AG04449 (cell line): Measurements from ENCODE around the gene ASPG.

ENCODE experiments used
- CTCF ChIA-PET: fragments of 350-600 bp; formaldehyde crosslinking; extraction: SDS; loops from one replicate; lab custom pipeline; 2021; ENCODE audit warnings: antibody characterized with exemption; lab: Yijun Ruan, JAX
- POLR2A ChIA-PET: fragments of 400-600, 350-600 bp; formaldehyde crosslinking; extraction: SDS; loops from one replicate; lab custom pipeline; 2020; ENCODE audit warnings: antibody characterized with exemption, inconsistent platforms; lab: Yijun Ruan, JAX
- DNase-seq: peaks from one replicate; pipeline ENCODE4 v3.0.0-alpha.2; 2010; ENCODE audit warnings: low read depth, low spot score
- H3K4me3 ChIP-seq: 2 replicates; pipeline ENCODE4 v1.5.1; 2011; ENCODE audit warnings: low read depth, mild to moderate bottlenecking, control low read depth, low read length
- CTCF ChIP-seq: IDR thresholded peaks from one replicate; pipeline ENCODE4 v1.5.1; 2011; ENCODE audit warnings: mild to moderate bottlenecking, moderate library complexity, low read length, control low read depth, inconsistent platforms; ENCODE audit not compliant: insufficient read depth; ENCODE audit errors: missing control alignments

The ASPG gene

GRCh38 chr14:104158827-104159798, 73.6 kb downstream of the ASPG start:
- CTCF ChIA-PET, result no interaction called here
- DNase-seq, result no peak
- POLR2A ChIA-PET, result no interaction called here

DNA sequence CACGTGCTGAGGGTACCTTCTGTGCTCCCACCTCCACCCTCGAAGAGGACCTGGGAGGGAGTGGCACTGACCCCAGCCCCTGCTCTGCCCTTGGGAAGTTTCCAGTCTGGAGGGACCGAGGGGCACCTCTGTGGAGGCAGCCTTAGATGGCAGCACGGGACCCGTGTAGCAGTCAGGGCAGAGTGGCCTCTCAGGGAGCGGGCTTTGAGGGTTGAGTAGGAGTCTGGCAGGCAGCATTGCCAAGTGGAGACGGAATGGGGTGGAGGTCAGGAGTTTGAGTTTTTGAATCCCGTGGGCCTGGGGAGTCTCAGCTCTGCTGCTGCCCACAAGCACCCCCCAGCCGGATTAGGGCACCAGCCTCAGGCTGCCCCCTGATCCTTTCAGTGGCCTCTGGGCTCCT, 74.5 kb downstream of the ASPG start:
- ChIA-PET POLR2A (no interaction called here), CTCF (no interaction called here)
- no peak for TF ChIP-seq CTCF
- DNase-seq, result no peak
- H3K4me3 ChIP-seq, result no peak overlapping the region

More at GRCh38 chr14:104158827-104159798, 73.6 kb downstream of the ASPG start:
- no peak for TF ChIP-seq CTCF
- H3K4me3 ChIP-seq, result no peak overlapping the region

- TF ChIP-seq CTCF, result no peak
- no peak overlapping the region for H3K4me3 ChIP-seq
- CTCF ChIA-PET, result no interaction called here
- POLR2A ChIA-PET, result no interaction called here
- DNase-seq, result no peak
Observed at GRCh38 chr14:104161602-104162367, 76.3 kb downstream of the ASPG start.

DNA sequence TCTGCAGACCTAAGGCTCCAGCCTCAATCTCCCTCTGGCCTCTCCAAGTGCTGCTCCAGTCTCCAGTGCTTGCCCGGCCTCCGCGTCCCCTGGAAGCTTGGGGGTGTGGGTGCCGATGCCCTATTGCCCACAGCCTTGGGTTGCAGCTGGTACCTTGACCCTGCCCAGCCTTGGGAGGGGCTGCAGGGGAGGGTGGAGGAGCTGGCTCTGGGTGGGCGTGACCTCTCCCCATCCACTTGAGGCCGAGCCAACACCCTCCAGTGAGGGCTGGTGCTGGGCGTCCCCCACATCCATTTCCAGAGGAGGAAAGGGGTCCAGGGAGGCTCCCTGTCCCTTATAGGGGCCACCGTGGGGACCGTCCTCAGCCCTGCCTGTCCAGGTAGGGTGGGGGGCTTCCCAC, 77.0 kb downstream of the ASPG start:
- H3K4me3 ChIP-seq, result no peak overlapping the region
- DNase-seq, result no peak
- no peak for TF ChIP-seq CTCF
- ChIA-PET POLR2A (no interaction called here), CTCF (no interaction called here)

GRCh38 chr14:104163541-104163940, 78.0 kb downstream of the ASPG start:
- no peak for TF ChIP-seq CTCF
- POLR2A ChIA-PET, result no interaction called here
- no peak for DNase-seq
- H3K4me3 ChIP-seq, result no peak overlapping the region
- CTCF ChIA-PET, result no interaction called here

- POLR2A ChIA-PET, result no interaction called here
- CTCF ChIA-PET, result no interaction called here
- DNase-seq, result no peak
Observed at GRCh38 chr14:104164041-104164440, 78.5 kb downstream of the ASPG start.

More at GRCh38 chr14:104164041-104164440, 78.5 kb downstream of the ASPG start:
- no peak for TF ChIP-seq CTCF
- no peak overlapping the region for H3K4me3 ChIP-seq
